ENCODE data around the gene DCTN4. TPM values are rescaled to one million over a fixed set of nuclear protein-coding genes. Genes with fewer than 3 reads are reported as not detected.

DCTN4 gene
- total and polyA plus RNA-seq, 9 of the 15 experiments (the other 6 are each of a cell fraction or from before 2014, with no cell fraction given), result 20.4 to 64.9 (median 49.9) TPM

DNA sequence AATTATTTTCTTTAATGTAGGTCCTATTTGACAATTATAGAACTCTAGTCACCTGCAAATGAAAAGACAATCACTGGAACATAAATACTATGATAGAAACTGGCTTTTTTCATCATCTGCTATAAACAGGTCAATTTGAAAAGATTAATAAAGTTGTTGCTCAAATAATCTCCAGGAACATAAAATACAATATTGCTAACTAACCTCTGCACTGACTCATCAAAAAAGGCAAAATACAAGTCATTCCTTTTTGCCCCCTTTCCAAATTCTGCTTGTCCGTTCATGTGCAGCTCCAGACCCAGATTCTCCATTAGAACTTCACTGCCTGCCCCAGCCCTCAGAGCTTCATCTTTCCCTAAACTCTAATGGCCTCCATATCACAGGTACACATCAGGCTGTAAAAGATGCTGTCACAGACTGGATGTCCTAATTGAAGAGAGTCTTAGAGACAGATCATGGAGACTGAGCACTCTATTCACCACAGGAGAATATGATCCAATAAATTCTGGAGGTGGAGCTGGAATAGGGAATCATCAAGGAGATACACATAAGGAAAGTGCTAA is 1.6 kb downstream of the DCTN4 start (continued):
- TF ChIP-seq, protein P1, sequence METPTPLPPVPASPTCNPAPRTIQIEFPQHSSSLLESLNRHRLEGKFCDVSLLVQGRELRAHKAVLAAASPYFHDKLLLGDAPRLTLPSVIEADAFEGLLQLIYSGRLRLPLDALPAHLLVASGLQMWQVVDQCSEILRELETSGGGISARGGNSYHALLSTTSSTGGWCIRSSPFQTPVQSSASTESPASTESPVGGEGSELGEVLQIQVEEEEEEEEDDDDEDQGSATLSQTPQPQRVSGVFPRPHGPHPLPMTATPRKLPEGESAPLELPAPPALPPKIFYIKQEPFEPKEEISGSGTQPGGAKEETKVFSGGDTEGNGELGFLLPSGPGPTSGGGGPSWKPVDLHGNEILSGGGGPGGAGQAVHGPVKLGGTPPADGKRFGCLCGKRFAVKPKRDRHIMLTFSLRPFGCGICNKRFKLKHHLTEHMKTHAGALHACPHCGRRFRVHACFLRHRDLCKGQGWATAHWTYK (CRISPR knock-in tag; IDR thresholded peaks at IDR 0.05), result no peak
- TF ChIP-seq TCF7L2 (IDR thresholded peaks at IDR 0.05; ENCODE audit: low read depth, low read length) (no peak), MAFK (IDR thresholded peaks at IDR 0.05; ENCODE audit: low read length) (peak; percentile 71), TCF3 (CRISPR knock-in tag; IDR thresholded peaks at IDR 0.05) (no peak), KLF16 (IDR thresholded peaks at IDR 0.05) (no peak), DACH1 (IDR thresholded peaks at IDR 0.05; ENCODE audit: partially characterized antibody) (no peak), ZNF79 (CRISPR knock-in tag; IDR thresholded peaks at IDR 0.05; ENCODE audit: low read depth) (no peak), NR2C1 (IDR thresholded peaks at IDR 0.05) (no peak), NR2C1 (tag; IDR thresholded peaks at IDR 0.05) (no peak), C11orf30 (IDR thresholded peaks at IDR 0.05; ENCODE audit: low read depth) (peak; percentile 91), DPF2 (IDR thresholded peaks at IDR 0.05) (peak; percentile 52; the same call in 1 of the 2 replicates)
- TF ChIP-seq, protein P2, sequence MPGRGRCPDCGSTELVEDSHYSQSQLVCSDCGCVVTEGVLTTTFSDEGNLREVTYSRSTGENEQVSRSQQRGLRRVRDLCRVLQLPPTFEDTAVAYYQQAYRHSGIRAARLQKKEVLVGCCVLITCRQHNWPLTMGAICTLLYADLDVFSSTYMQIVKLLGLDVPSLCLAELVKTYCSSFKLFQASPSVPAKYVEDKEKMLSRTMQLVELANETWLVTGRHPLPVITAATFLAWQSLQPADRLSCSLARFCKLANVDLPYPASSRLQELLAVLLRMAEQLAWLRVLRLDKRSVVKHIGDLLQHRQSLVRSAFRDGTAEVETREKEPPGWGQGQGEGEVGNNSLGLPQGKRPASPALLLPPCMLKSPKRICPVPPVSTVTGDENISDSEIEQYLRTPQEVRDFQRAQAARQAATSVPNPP (IDR thresholded peaks at IDR 0.05; ENCODE audit: borderline replicate concordance, insufficient read depth, insufficient read length), result no peak
